Endothelial cell of umbilical vein (primary cell): ENCODE measurements around the gene EIF2S3. TPM values are rescaled to one million over a fixed set of nuclear protein-coding genes. Genes with fewer than 3 reads are reported as not detected.

Experiments used
- BruUV-seq: library from RNA; stranded (reverse); fragments of 400-500 nt; replicated peaks from 2 replicates; lab custom pipeline; 2021; lab: Mats Ljungman, UMichigan
- CTCF ChIA-PET: fragments of 300-600, 350-600 bp; sonication (Branson Sonifier 250); formaldehyde crosslinking; loops from one replicate; lab custom pipeline; 2021; ENCODE audit warnings: antibody characterized with exemption, inconsistent platforms; lab: Charles Lee
- POLR2A ChIA-PET: fragments of 300-600, 350-600 bp; sonication (Branson Sonifier 250); formaldehyde crosslinking; loops from one replicate; lab custom pipeline; 2021; ENCODE audit warnings: antibody characterized with exemption, inconsistent platforms; lab: Charles Lee
- DNase-seq: peaks from one replicate; pipeline ENCODE4 v3.0.0-alpha.2; 2011; ENCODE audit warnings: low read depth, low spot score
- FAIRE-seq: peaks from 2 replicates; lab custom pipeline; 2011; peaks lifted over from hg19 to GRCh38; lab: Jason Lieb, UNC
- H2AFZ ChIP-seq: 2 replicates; pipeline ENCODE4 v1.6.0; 2012; ENCODE audit warnings: low read depth, low read length, control low read depth, inconsistent platforms
- H3K27ac ChIP-seq: 2 replicates; pipeline ENCODE4 v1.5.1; 2011; ENCODE audit warnings: low read depth, mild to moderate bottlenecking, control low read depth, low read length, moderate library complexity; ENCODE audit not compliant: insufficient read depth
- H3K27me3 ChIP-seq, 2 experiments: 2 replicates each; pipeline versions ENCODE4 v1.6.0 to v1.6.1; 2011; ENCODE audit warnings: low read length in 2 of 2, mixed read lengths in 1 of 2; ENCODE audit not compliant: control insufficient read depth in 2 of 2, insufficient read depth in 2 of 2
- H3K36me3 ChIP-seq, 2 experiments: 2 replicates in 1 of 2; 3 replicates in 1 of 2; pipeline ENCODE4 v1.5.1; 2011; ENCODE audit warnings: low read length in 2 of 2, mild to moderate bottlenecking in 1 of 2, moderate library complexity in 1 of 2; ENCODE audit not compliant: control insufficient read depth in 2 of 2, insufficient read depth in 2 of 2; ENCODE audit errors: extremely low read depth in 1 of 2
- H3K4me1 ChIP-seq: 3 replicates; pipeline ENCODE4 v1.5.1; 2011; ENCODE audit warnings: mild to moderate bottlenecking, low read length; ENCODE audit not compliant: control insufficient read depth, insufficient read depth; ENCODE audit errors: extremely low read depth
- H3K4me2 ChIP-seq: 2 replicates; pipeline ENCODE4 v1.6.1; 2011; ENCODE audit warnings: low read length, control low read depth, mixed read lengths; ENCODE audit not compliant: insufficient read depth
- H3K4me3 ChIP-seq, 3 experiments: fragments of 200-600 bp in 1 of 3; sonication (generic), shearing (Covaris generic) in 1 of 3; replicated peaks in 1 of 3; 2 replicates each; pipeline ENCODE4 v1.5.1; 2011 to 2016; ENCODE audit warnings: control low read depth in 3 of 3, low read length in 3 of 3, mild to moderate bottlenecking in 2 of 3, inconsistent platforms in 1 of 3, low read depth in 1 of 3, moderate library complexity in 1 of 3; ENCODE audit not compliant: insufficient read depth in 1 of 3
- H3K79me2 ChIP-seq: 2 replicates; pipeline ENCODE4 v1.6.0; 2012; ENCODE audit warnings: low read length, inconsistent platforms; ENCODE audit not compliant: control insufficient read depth, insufficient read depth
- H3K9ac ChIP-seq: replicated peaks from 2 replicates; pipeline ENCODE3; 2011; ENCODE audit warnings: low read length, control low read depth; ENCODE audit not compliant: insufficient read depth; ENCODE audit errors: extremely low read depth
- H3K9me1 ChIP-seq: replicated peaks from 3 replicates; pipeline ENCODE4 v1.6.0; 2011; ENCODE audit warnings: mild to moderate bottlenecking, low read length; ENCODE audit not compliant: control insufficient read depth, insufficient read depth; ENCODE audit errors: extremely low read depth
- H3K9me3 ChIP-seq: replicated peaks from 2 replicates; pipeline ENCODE4 v1.5.1; 2012; ENCODE audit warnings: low read length, inconsistent platforms; ENCODE audit not compliant: control insufficient read depth, insufficient read depth
- H4K20me1 ChIP-seq: replicated peaks from 2 replicates; pipeline ENCODE3; 2011; ENCODE audit warnings: mild to moderate bottlenecking, low read length; ENCODE audit not compliant: control insufficient read depth, insufficient read depth; ENCODE audit errors: extremely low read depth
- EZH2 ChIP-seq: IDR thresholded peaks from 2 replicates; pipeline ENCODE4 v1.6.1; 2012; ENCODE audit warnings: borderline replicate concordance, low read depth, mild to moderate bottlenecking, moderate library complexity, low read length, inconsistent platforms; ENCODE audit not compliant: severe bottlenecking
- FOS ChIP-seq: IDR thresholded peaks from 2 replicates; pipeline ENCODE4 v1.6.1; 2011; ENCODE audit warnings: mild to moderate bottlenecking, low read length, moderate library complexity, borderline replicate concordance; ENCODE audit not compliant: insufficient read depth
- GATA2 ChIP-seq: IDR thresholded peaks from 2 replicates; pipeline ENCODE4 v1.7.0; 2011; ENCODE audit warnings: low read depth, mild to moderate bottlenecking, moderate library complexity, mixed read lengths, low read length; ENCODE audit not compliant: insufficient read length, insufficient read depth
- JUN ChIP-seq: IDR thresholded peaks from 2 replicates; pipeline ENCODE4 v1.6.1; 2011; ENCODE audit warnings: borderline replicate concordance, low read depth; ENCODE audit not compliant: insufficient read length, insufficient read depth
- MYC ChIP-seq: IDR thresholded peaks from one replicate; pipeline ENCODE4 v1.6.1; 2011; ENCODE audit warnings: mild to moderate bottlenecking, low read depth, low read length
- POLR2A ChIP-seq: IDR thresholded peaks from 2 replicates; pipeline ENCODE4 v1.6.1; 2012; ENCODE audit warnings: low read depth, mild to moderate bottlenecking, control low read depth, low read length
- POLR2AphosphoS5 ChIP-seq: IDR thresholded peaks from 2 replicates; pipeline ENCODE4 v1.6.1; 2012; ENCODE audit warnings: low read depth, mild to moderate bottlenecking, control low read depth, low read length, moderate library complexity; ENCODE audit not compliant: insufficient read depth
- dilution Hi-C: fragments of 300-500 bp; cut with MboI; formaldehyde crosslinking; loops from one replicate; pipeline ENCODE4 v1.15.0; 2019; ENCODE audit warnings: low sequenced_read_pairs; ENCODE audit not compliant: extremely low pct_ligation_motif_present
- intact Hi-C: fragments of 100-400 bp; cut with micrococcal nuclease; formaldehyde crosslinking; loops from one replicate; pipeline ENCODE4 v1.10.0; 2022
- polyA plus RNA-seq, 4 experiments: library from polyadenylated mRNA; depleted of rRNA in 3 of 4; stranded (reverse) in 3 of 4; unstranded in 1 of 4; fragments of >200 nt; gene quantifications; 2 replicates each; pipeline versions ENCODE4 v1.2.1 to v1.2.3, GENCODE V29; 2011 to 2012; ENCODE audit warnings: missing spikeins in 1 of 4
- total RNA-seq: library from RNA; stranded (reverse); gene quantifications from 2 replicates; pipeline ENCODE4 v1.2.3, GENCODE V29; 2021
- TF ChIP-seq, protein P1 (sequence below): IDR thresholded peaks from 2 replicates; pipeline ENCODE4 v1.6.1; 2011; ENCODE audit not compliant: insufficient read depth, insufficient read length
- TF ChIP-seq, protein P2 (sequence below), 2 donors: IDR thresholded peaks; 1 replicate in 1 of 2; 2 replicates in 1 of 2; pipeline ENCODE4 v1.5.1; 2011; ENCODE audit warnings: low read length in 2 of 2, mild to moderate bottlenecking in 2 of 2, moderate library complexity in 2 of 2, control low read depth in 1 of 2, inconsistent platforms in 1 of 2, low read depth in 1 of 2; ENCODE audit not compliant: insufficient read depth in 1 of 2; ENCODE audit errors: extremely low read depth in 1 of 2

Gene EIF2S3
- total and polyA plus RNA-seq, 2 donors (not counting 3 experiments of a cell fraction or from before 2014, with no cell fraction given), result 35.8 to 161 TPM

GRCh38 chrX:24025741-24026403, 28.9 kb upstream of the EIF2S3 start:
- POLR2A ChIA-PET, result interaction anchor here (0.6 to 1.8 kb wide), 4 partner anchors 17 to 243 kb away, joined by 3 to 14 read pairs (median 4); partner anchors contain the start of genes EIF2S3 and SAT1
- dilution Hi-C loops, result no loop called here

More at GRCh38 chrX:24025741-24026403, 28.9 kb upstream of the EIF2S3 start:
- TSS peak; percentile 86 for BruUV-seq
- peaks cover 8% of the 10 kb centered on the region for H3K4me1 ChIP-seq
- no peaks in the 10 kb centered on the region for H3K9me3 ChIP-seq
- peak overlapping the region; percentile 90 for H3K27ac ChIP-seq
- H3K9me1 ChIP-seq, result no peaks in the 10 kb centered on the region
- no peaks in the 10 kb centered on the region for H4K20me1 ChIP-seq
- H3K27me3 ChIP-seq, result no peaks in the 10 kb centered on the region
- H3K9ac ChIP-seq, result peak overlapping the region; percentile 86
- peak overlapping the region; percentile 13 to 49 (median 49) for H3K4me3 ChIP-seq
- intact Hi-C loops, result loop anchor here (1.0 to 5.0 kb wide), 5 partner anchors 28 to 244 kb away; partner anchors contain the start of genes CXorf58, EIF2S3 and SAT1
- FAIRE-seq, result no peak
- H3K4me2 ChIP-seq, result peak overlapping the region; percentile 86
- H3K36me3 ChIP-seq, result no peaks in the 10 kb centered on the region
- CTCF ChIA-PET, result interaction anchor here (0.5 to 2.5 kb wide), 2 partner anchors 28 to 218 kb away, joined by 3 to 32 read pairs; partner anchors contain the start of gene EIF2S3
- H3K79me2 ChIP-seq, result peaks cover 25% of the 10 kb centered on the region
- H2AFZ ChIP-seq, result peak overlapping the region; percentile 23
- peak; percentile 51 for DNase-seq
- TF ChIP-seq MYC (no peak), POLR2AphosphoS5 (no peak), JUN (no peak), POLR2A (no peak), FOS (no peak), GATA2 (no peak), EZH2 (no peak)
- TF ChIP-seq, protein P1, sequence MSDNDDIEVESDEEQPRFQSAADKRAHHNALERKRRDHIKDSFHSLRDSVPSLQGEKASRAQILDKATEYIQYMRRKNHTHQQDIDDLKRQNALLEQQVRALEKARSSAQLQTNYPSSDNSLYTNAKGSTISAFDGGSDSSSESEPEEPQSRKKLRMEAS, result no peak
- TF ChIP-seq, protein P2, sequence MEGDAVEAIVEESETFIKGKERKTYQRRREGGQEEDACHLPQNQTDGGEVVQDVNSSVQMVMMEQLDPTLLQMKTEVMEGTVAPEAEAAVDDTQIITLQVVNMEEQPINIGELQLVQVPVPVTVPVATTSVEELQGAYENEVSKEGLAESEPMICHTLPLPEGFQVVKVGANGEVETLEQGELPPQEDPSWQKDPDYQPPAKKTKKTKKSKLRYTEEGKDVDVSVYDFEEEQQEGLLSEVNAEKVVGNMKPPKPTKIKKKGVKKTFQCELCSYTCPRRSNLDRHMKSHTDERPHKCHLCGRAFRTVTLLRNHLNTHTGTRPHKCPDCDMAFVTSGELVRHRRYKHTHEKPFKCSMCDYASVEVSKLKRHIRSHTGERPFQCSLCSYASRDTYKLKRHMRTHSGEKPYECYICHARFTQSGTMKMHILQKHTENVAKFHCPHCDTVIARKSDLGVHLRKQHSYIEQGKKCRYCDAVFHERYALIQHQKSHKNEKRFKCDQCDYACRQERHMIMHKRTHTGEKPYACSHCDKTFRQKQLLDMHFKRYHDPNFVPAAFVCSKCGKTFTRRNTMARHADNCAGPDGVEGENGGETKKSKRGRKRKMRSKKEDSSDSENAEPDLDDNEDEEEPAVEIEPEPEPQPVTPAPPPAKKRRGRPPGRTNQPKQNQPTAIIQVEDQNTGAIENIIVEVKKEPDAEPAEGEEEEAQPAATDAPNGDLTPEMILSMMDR (IDR thresholded peaks at IDR 0.05; ENCODE audit: extremely low read depth in 1 of 2, insufficient read depth in 1 of 2, low read depth in 1 of 2, low read length in 2 of 2), result no peak
